Smooth muscle cell (in vitro differentiated cells): ENCODE data around the gene FRS3. TPM values are rescaled to one million over a fixed set of nuclear protein-coding genes. Genes with fewer than 3 reads are reported as not detected.
A peak's percentile ranks its signal among the peaks of the same experiment; 100 is the strongest.

ENCODE experiments used
- DNase-seq: peaks from one replicate; lab custom pipeline; 2025; ENCODE audit not compliant: unreplicated experiment; lab: John Stamatoyannopoulos, UW
- H2AFZ ChIP-seq: fragments of 200-600 bp; sonication (generic); 2 replicates; pipeline ENCODE4 v1.6.0; 2016; ENCODE audit warnings: antibody characterized with exemption, low read depth, mild to moderate bottlenecking
- H3F3A ChIP-seq: fragments of 200-600 bp; sonication (generic); 2 replicates; pipeline ENCODE4 v1.6.0; 2017; ENCODE audit warnings: antibody characterized with exemption, low read depth
- H3K27ac ChIP-seq: fragments of 200-600 bp; sonication (generic); 2 replicates; pipeline ENCODE4 v1.5.1; 2016; ENCODE audit warnings: low read depth, mild to moderate bottlenecking
- H3K27me3 ChIP-seq: fragments of 200-600 bp; sonication (generic); 2 replicates; pipeline ENCODE4 v1.6.1; 2016; ENCODE audit warnings: low read depth, mild to moderate bottlenecking
- H3K36me3 ChIP-seq: fragments of 200-600 bp; sonication (generic); 2 replicates; pipeline ENCODE4 v1.5.1; 2016; ENCODE audit warnings: low read depth
- H3K4me1 ChIP-seq: fragments of 200-600 bp; sonication (generic); 2 replicates; pipeline ENCODE4 v1.5.1; 2016; ENCODE audit warnings: low read depth
- H3K4me2 ChIP-seq: fragments of 200-600 bp; sonication (generic); 2 replicates; pipeline ENCODE4 v1.6.0; 2016; ENCODE audit warnings: mild to moderate bottlenecking
- H3K4me3 ChIP-seq: fragments of 200-600 bp; sonication (generic); 2 replicates; pipeline ENCODE4 v1.5.1; 2016; ENCODE audit warnings: mild to moderate bottlenecking
- H3K79me2 ChIP-seq: fragments of 200-600 bp; sonication (generic); 2 replicates; pipeline ENCODE4 v1.6.0; 2016; ENCODE audit warnings: low read depth, mild to moderate bottlenecking
- H3K9ac ChIP-seq: fragments of 200-600 bp; sonication (generic); 2 replicates; pipeline ENCODE4 v1.6.0; 2016; ENCODE audit warnings: low read depth
- H3K9me3 ChIP-seq: fragments of 200-600 bp; sonication (generic); replicated peaks from 2 replicates; pipeline ENCODE4 v1.5.1; 2016; ENCODE audit warnings: low read depth
- H4K20me1 ChIP-seq: fragments of 200-600 bp; sonication (generic); 2 replicates; pipeline ENCODE4 v1.6.0; 2016; ENCODE audit warnings: low read depth
- CTCF ChIP-seq: fragments of 200-600 bp; sonication (generic); IDR thresholded peaks from 2 replicates; pipeline ENCODE4 v1.5.1; 2017; ENCODE audit warnings: borderline replicate concordance, mild to moderate bottlenecking, antibody characterized with exemption; ENCODE audit not compliant: insufficient read depth, poor library complexity, severe bottlenecking
- WGBS: methylation state at CpG from one replicate; pipeline ENCODE4 v1.1.7; 2016; ENCODE audit warnings: low lambda C conversion rate; 5-methylcytosine and 5-hydroxymethylcytosine counted together
- polyA plus RNA-seq: library from polyadenylated mRNA; unstranded; fragments of >200 nt; fragmentation: Nextera tagmentation; extraction: Ambion mirVana; gene quantifications from 2 replicates; pipeline ENCODE4 v1.2.1, GENCODE V29; 2016
- total RNA-seq: library from RNA; depleted of rRNA; stranded (reverse); fragments of >200 nt; gene quantifications from 2 replicates; pipeline ENCODE4 v1.2.3, GENCODE V29; 2014

The FRS3 gene
- total and polyA plus RNA-seq, 2 experiments from 2014 or later = 3.1 to 6.4 TPM

GRCh38 chr6:41733360-41733706 lies 46.4 kb downstream of the FRS3 start:
- 27% methylated on average over 11 of the region's 11 CpGs for WGBS
- Histone ChIP-seq H3K27me3 (no peaks in the 10 kb centered on the region), H3K36me3 (no peaks in the 10 kb centered on the region), H3K4me3 (peak overlapping the region; percentile 86), H3K4me1 (peaks cover 18% of the 10 kb centered on the region), H3K9me3 (no peaks in the 10 kb centered on the region), H3F3A (peaks cover 9% of the 10 kb centered on the region), H3K9ac (no peak overlapping the region), H3K4me2 (peak overlapping the region; percentile 89), H3K27ac (peak overlapping the region; percentile 58), H2AFZ (no peak overlapping the region), H4K20me1 (peaks cover 15% of the 10 kb centered on the region), H3K79me2 (peaks cover 21% of the 10 kb centered on the region)
- no peak for DNase-seq
- no peak for TF ChIP-seq CTCF

- 57% methylated on average over 8 of the region's 8 CpGs for WGBS
- Histone ChIP-seq H2AFZ (no peak overlapping the region), H4K20me1 (peaks cover 15% of the 10 kb centered on the region), H3K4me2 (peak overlapping the region; percentile 89), H3K27me3 (no peaks in the 10 kb centered on the region), H3K9ac (no peak overlapping the region), H3K9me3 (no peaks in the 10 kb centered on the region), H3K4me1 (peaks cover 18% of the 10 kb centered on the region), H3K36me3 (no peaks in the 10 kb centered on the region), H3K79me2 (peaks cover 21% of the 10 kb centered on the region), H3F3A (peaks cover 9% of the 10 kb centered on the region), H3K4me3 (peak overlapping the region; percentile 86), H3K27ac (peak overlapping the region; percentile 58)
- TF ChIP-seq CTCF = no peak
- no peak for DNase-seq
Measured at GRCh38 chr6:41732591-41733359, 46.9 kb downstream of the FRS3 start.

GRCh38 chr6:41732149-41732548 lies 47.6 kb downstream of the FRS3 start:
- H2AFZ ChIP-seq = no peak overlapping the region
- no peak overlapping the region for H3K9ac ChIP-seq
- H4K20me1 ChIP-seq = peaks cover 15% of the 10 kb centered on the region
- TF ChIP-seq CTCF = no peak
- H3K36me3 ChIP-seq = no peaks in the 10 kb centered on the region
- H3K4me2 ChIP-seq = peak overlapping the region; percentile 89
- no peaks in the 10 kb centered on the region for H3K27me3 ChIP-seq
- no peak overlapping the region for H3K27ac ChIP-seq
- no peaks in the 10 kb centered on the region for H3K9me3 ChIP-seq
- H3K4me3 ChIP-seq = peak overlapping the region; percentile 86
- peaks cover 18% of the 10 kb centered on the region for H3K4me1 ChIP-seq
- peaks cover 9% of the 10 kb centered on the region for H3F3A ChIP-seq
- H3K79me2 ChIP-seq = peaks cover 21% of the 10 kb centered on the region
- DNase-seq = no peak

DNA sequence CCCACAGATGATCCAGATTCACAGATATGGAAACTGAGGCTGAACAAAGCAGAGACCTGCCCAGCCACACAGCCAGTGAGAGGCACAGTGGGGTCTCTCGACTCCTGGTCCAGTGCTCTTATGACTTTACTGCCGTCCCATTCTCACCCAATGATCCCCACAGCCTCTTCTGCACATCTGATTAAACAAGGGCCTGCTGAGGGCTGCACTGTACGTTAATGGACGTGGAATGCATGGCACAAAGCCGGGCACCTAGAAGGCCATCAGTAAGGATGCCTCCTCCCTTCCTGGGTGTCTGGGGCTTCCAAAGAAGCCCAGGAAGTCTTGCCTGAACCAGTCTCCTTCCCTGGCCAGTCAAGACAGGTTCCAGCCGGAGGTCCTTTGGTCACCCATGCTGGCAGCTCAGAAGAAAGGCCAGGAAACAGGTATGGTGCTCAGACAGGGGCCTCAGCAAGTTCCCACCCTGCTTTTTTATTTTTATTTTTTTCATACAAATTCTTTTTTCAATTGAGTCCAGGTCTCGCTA lies 48.1 kb downstream of the FRS3 start:
- no peak for TF ChIP-seq CTCF
- peaks cover 15% of the 10 kb centered on the region for H4K20me1 ChIP-seq
- no peak for DNase-seq

More for the DNA sequence above, 48.1 kb downstream of the FRS3 start:
- Histone ChIP-seq H3K36me3 (no peaks in the 10 kb centered on the region), H3K9me3 (no peaks in the 10 kb centered on the region), H2AFZ (no peak overlapping the region), H3K9ac (no peak overlapping the region), H3K4me2 (peak overlapping the region; percentile 89), H3K4me3 (peak overlapping the region; percentile 86), H3F3A (peaks cover 9% of the 10 kb centered on the region), H3K27me3 (no peaks in the 10 kb centered on the region), H3K79me2 (peaks cover 21% of the 10 kb centered on the region), H3K27ac (no peak overlapping the region), H3K4me1 (peaks cover 18% of the 10 kb centered on the region)
- 92% methylated on average over 7 of the region's 7 CpGs for WGBS
